Liver (tissue), 9 donors: Measurements from ENCODE around the gene RPL29. TPM values are rescaled to one million over a fixed set of nuclear protein-coding genes. Genes with fewer than 3 reads are reported as not detected.

Source experiments
- DNase-seq: peaks from one replicate; pipeline ENCODE4 v3.0.0-alpha.2; 2017; ENCODE audit warnings: low spot score
- H3K27ac ChIP-seq, 2 donors: one replicate each; pipeline ENCODE4 v1.7.0; 2013; ENCODE audit warnings: inconsistent platforms in 2 of 2, low read length in 2 of 2, control low read depth in 1 of 2, low read depth in 1 of 2, mild to moderate bottlenecking in 1 of 2
- H3K27me3 ChIP-seq, 4 donors: one replicate each; pipeline versions ENCODE4 v1.6.1 to v1.7.0; 2013; ENCODE audit warnings: low read length in 3 of 4, inconsistent platforms in 1 of 4, mild to moderate bottlenecking in 1 of 4, moderate library complexity in 1 of 4; ENCODE audit not compliant: control insufficient read depth in 4 of 4, insufficient read depth in 4 of 4
- H3K36me3 ChIP-seq, 4 donors: one replicate each; pipeline versions ENCODE4 v1.6.1 to v1.7.0; 2013; ENCODE audit warnings: low read length in 3 of 4, mild to moderate bottlenecking in 3 of 4, low read depth in 1 of 4, moderate library complexity in 1 of 4; ENCODE audit not compliant: control insufficient read depth in 4 of 4, insufficient read depth in 3 of 4
- H3K4me1 ChIP-seq, 4 donors: one replicate each; pipeline versions ENCODE4 v1.6.1 to v1.7.0; 2013; ENCODE audit warnings: low read length in 3 of 4, mild to moderate bottlenecking in 3 of 4, moderate library complexity in 1 of 4; ENCODE audit not compliant: control insufficient read depth in 4 of 4, insufficient read depth in 4 of 4
- H3K4me3 ChIP-seq, 3 donors: one replicate each; pipeline versions ENCODE4 v1.6.1 to v1.7.0; 2013; ENCODE audit warnings: low read length in 3 of 3, control low read depth in 1 of 3, low read depth in 1 of 3, mild to moderate bottlenecking in 1 of 3
- H3K9ac ChIP-seq, 2 donors: one replicate each; pipeline ENCODE4 v1.7.0; 2013; ENCODE audit warnings: low read length in 2 of 2, mild to moderate bottlenecking in 2 of 2, moderate library complexity in 2 of 2, control low read depth in 1 of 2, low read depth in 1 of 2
- H3K9me3 ChIP-seq, 4 donors: one replicate each; pipeline versions ENCODE4 v1.6.1 to v1.7.0; 2013; ENCODE audit warnings: low read length in 3 of 4; ENCODE audit not compliant: control insufficient read depth in 4 of 4
- EGR1 ChIP-seq, 2 donors: IDR thresholded peaks; 2 replicates each; pipeline ENCODE4 v1.6.1; 2016 to 2018; ENCODE audit warnings: antibody characterized with exemption in 2 of 2, low read depth in 2 of 2
- FOXA1 ChIP-seq: IDR thresholded peaks from 2 replicates; pipeline ENCODE4 v1.6.1; 2016; ENCODE audit warnings: antibody characterized with exemption
- FOXA2 ChIP-seq: IDR thresholded peaks from 2 replicates; pipeline ENCODE4 v1.6.1; 2016; ENCODE audit warnings: antibody characterized with exemption
- GABPA ChIP-seq, 2 donors: IDR thresholded peaks in 1 of 2; conservative IDR thresholded peaks in 1 of 2; 2 replicates each; pipeline ENCODE4 v1.6.1; 2016; ENCODE audit warnings: antibody characterized with exemption in 2 of 2, mild to moderate bottlenecking in 1 of 2, moderate library complexity in 1 of 2
- HNF4A ChIP-seq, 2 donors: conservative IDR thresholded peaks; 2 replicates each; pipeline ENCODE4 v1.6.1; 2016; ENCODE audit warnings: antibody characterized with exemption in 2 of 2, mild to moderate bottlenecking in 2 of 2
- HNF4G ChIP-seq: IDR thresholded peaks from 2 replicates; pipeline ENCODE4 v1.6.1; 2016; ENCODE audit warnings: antibody characterized with exemption
- JUND ChIP-seq, 2 donors: IDR thresholded peaks; 2 replicates each; pipeline ENCODE4 v1.6.1; 2016; ENCODE audit warnings: antibody characterized with exemption in 2 of 2
- MAX ChIP-seq: IDR thresholded peaks from 2 replicates; pipeline ENCODE4 v1.6.1; 2016; ENCODE audit warnings: antibody characterized with exemption
- NR2F2 ChIP-seq: IDR thresholded peaks from 2 replicates; pipeline ENCODE4 v1.6.1; 2016; ENCODE audit warnings: antibody characterized with exemption
- RAD21 ChIP-seq, 2 donors: IDR thresholded peaks; 2 replicates each; pipeline ENCODE4 v1.6.1; 2016; ENCODE audit warnings: antibody characterized with exemption in 2 of 2, mild to moderate bottlenecking in 2 of 2
- RXRA ChIP-seq, 2 donors: IDR thresholded peaks; 2 replicates each; pipeline ENCODE4 v1.6.1; 2017 to 2018; ENCODE audit warnings: antibody characterized with exemption in 2 of 2, mild to moderate bottlenecking in 1 of 2
- SP1 ChIP-seq: IDR thresholded peaks from 2 replicates; pipeline ENCODE4 v1.6.1; 2018; ENCODE audit warnings: antibody characterized with exemption, mild to moderate bottlenecking
- TAF1 ChIP-seq: conservative IDR thresholded peaks from 2 replicates; pipeline ENCODE4 v1.6.1; 2016; ENCODE audit warnings: antibody characterized with exemption, mild to moderate bottlenecking
- WGBS: extraction: QIAGEN DNeasy Blood & Tissue Kit; methylation state at CpG from one replicate; pipeline ENCODE4 v1.1.7; 2013; 5-methylcytosine and 5-hydroxymethylcytosine counted together
- polyA plus RNA-seq, 2 donors: library from polyadenylated mRNA; stranded (reverse) in 1 of 2; unstranded in 1 of 2; fragments of 200-250 nt in 1 of 2; fragments of >200 nt in 1 of 2; fragmentation: Nextera tagmentation in 1 of 2; extraction: Ambion mirVana in 1 of 2; gene quantifications; one replicate each; pipeline versions ENCODE4 v1.2.1 to v1.2.3, GENCODE V29; 2013 to 2015
- total RNA-seq, 2 donors: library from RNA; depleted of rRNA; stranded (reverse); fragments of >200 nt; gene quantifications; one replicate each; pipeline ENCODE4 v1.2.3, GENCODE V29; 2014
- TF ChIP-seq, protein P1 (sequence below): IDR thresholded peaks from 2 replicates; pipeline ENCODE4 v1.6.1; 2016; ENCODE audit warnings: antibody characterized with exemption, mild to moderate bottlenecking
- TF ChIP-seq, protein P2 (sequence below): IDR thresholded peaks from 2 replicates; pipeline ENCODE4 v1.6.1; 2016; ENCODE audit warnings: antibody characterized with exemption
- TF ChIP-seq, protein P3 (sequence below): IDR thresholded peaks from 2 replicates; pipeline ENCODE4 v1.6.1; 2016; ENCODE audit warnings: antibody characterized with exemption
- TF ChIP-seq, protein P4 (sequence below): fragments of 150-350 bp; IDR thresholded peaks from 2 replicates; pipeline ENCODE4 v1.5.1; 2017; ENCODE audit warnings: improper control_type of control experiment, low read depth, low read length; ENCODE audit not compliant: missing input control
- donor health status: healthy.
- donor health status: healthy.
- donor health status: healthy.
- donor health status: healthy.
- donor health status: healthy.

Gene RPL29
- total and polyA plus RNA-seq, 4 donors = 292 to 789 (median 388) TPM

- peaks cover 0 to 19% (median 10%) of the 10 kb centered on the region in 4 donors for H3K4me1 ChIP-seq
These were observed 33.8 kb downstream of the RPL29 start for GRCh38 chr3:51961602-51962569.

More at GRCh38 chr3:51961602-51962569, 33.8 kb downstream of the RPL29 start:
- 79% methylated on average over 9 of the region's 9 CpGs for WGBS
- no peak overlapping the region for H3K27ac ChIP-seq
- no peaks in the 10 kb centered on the region for H3K27me3 ChIP-seq
- DNase-seq = no peak
- H3K9me3 ChIP-seq = no peaks in the 10 kb centered on the region
- TF ChIP-seq HNF4G = no peak
- TF ChIP-seq HNF4A (conservative IDR thresholded peaks at IDR 0.05) = no peak
- no peak for TF ChIP-seq FOXA2
- no peak for TF ChIP-seq FOXA1
- TF ChIP-seq, protein P1, sequence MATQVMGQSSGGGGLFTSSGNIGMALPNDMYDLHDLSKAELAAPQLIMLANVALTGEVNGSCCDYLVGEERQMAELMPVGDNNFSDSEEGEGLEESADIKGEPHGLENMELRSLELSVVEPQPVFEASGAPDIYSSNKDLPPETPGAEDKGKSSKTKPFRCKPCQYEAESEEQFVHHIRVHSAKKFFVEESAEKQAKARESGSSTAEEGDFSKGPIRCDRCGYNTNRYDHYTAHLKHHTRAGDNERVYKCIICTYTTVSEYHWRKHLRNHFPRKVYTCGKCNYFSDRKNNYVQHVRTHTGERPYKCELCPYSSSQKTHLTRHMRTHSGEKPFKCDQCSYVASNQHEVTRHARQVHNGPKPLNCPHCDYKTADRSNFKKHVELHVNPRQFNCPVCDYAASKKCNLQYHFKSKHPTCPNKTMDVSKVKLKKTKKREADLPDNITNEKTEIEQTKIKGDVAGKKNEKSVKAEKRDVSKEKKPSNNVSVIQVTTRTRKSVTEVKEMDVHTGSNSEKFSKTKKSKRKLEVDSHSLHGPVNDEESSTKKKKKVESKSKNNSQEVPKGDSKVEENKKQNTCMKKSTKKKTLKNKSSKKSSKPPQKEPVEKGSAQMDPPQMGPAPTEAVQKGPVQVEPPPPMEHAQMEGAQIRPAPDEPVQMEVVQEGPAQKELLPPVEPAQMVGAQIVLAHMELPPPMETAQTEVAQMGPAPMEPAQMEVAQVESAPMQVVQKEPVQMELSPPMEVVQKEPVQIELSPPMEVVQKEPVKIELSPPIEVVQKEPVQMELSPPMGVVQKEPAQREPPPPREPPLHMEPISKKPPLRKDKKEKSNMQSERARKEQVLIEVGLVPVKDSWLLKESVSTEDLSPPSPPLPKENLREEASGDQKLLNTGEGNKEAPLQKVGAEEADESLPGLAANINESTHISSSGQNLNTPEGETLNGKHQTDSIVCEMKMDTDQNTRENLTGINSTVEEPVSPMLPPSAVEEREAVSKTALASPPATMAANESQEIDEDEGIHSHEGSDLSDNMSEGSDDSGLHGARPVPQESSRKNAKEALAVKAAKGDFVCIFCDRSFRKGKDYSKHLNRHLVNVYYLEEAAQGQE = no peak
- TF ChIP-seq, protein P2, sequence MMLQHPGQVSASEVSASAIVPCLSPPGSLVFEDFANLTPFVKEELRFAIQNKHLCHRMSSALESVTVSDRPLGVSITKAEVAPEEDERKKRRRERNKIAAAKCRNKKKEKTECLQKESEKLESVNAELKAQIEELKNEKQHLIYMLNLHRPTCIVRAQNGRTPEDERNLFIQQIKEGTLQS = no peak
- no peak for TF ChIP-seq MAX
- TF ChIP-seq, protein P3, sequence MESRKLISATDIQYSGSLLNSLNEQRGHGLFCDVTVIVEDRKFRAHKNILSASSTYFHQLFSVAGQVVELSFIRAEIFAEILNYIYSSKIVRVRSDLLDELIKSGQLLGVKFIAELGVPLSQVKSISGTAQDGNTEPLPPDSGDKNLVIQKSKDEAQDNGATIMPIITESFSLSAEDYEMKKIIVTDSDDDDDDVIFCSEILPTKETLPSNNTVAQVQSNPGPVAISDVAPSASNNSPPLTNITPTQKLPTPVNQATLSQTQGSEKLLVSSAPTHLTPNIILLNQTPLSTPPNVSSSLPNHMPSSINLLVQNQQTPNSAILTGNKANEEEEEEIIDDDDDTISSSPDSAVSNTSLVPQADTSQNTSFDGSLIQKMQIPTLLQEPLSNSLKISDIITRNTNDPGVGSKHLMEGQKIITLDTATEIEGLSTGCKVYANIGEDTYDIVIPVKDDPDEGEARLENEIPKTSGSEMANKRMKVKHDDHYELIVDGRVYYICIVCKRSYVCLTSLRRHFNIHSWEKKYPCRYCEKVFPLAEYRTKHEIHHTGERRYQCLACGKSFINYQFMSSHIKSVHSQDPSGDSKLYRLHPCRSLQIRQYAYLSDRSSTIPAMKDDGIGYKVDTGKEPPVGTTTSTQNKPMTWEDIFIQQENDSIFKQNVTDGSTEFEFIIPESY = no peak
- no peak for TF ChIP-seq JUND (IDR thresholded peaks at IDR 0.05)
- TF ChIP-seq, protein P4, sequence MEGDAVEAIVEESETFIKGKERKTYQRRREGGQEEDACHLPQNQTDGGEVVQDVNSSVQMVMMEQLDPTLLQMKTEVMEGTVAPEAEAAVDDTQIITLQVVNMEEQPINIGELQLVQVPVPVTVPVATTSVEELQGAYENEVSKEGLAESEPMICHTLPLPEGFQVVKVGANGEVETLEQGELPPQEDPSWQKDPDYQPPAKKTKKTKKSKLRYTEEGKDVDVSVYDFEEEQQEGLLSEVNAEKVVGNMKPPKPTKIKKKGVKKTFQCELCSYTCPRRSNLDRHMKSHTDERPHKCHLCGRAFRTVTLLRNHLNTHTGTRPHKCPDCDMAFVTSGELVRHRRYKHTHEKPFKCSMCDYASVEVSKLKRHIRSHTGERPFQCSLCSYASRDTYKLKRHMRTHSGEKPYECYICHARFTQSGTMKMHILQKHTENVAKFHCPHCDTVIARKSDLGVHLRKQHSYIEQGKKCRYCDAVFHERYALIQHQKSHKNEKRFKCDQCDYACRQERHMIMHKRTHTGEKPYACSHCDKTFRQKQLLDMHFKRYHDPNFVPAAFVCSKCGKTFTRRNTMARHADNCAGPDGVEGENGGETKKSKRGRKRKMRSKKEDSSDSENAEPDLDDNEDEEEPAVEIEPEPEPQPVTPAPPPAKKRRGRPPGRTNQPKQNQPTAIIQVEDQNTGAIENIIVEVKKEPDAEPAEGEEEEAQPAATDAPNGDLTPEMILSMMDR = no peak
- TF ChIP-seq SP1 = no peak
- TF ChIP-seq NR2F2 = no peak
- no peak for TF ChIP-seq RXRA (IDR thresholded peaks at IDR 0.05)
- no peak for TF ChIP-seq TAF1
- TF ChIP-seq EGR1 (IDR thresholded peaks at IDR 0.05; ENCODE audit: low read depth in 2 of 2) = no peak
- no peak for TF ChIP-seq GABPA (IDR thresholded peaks at IDR 0.05 in 1 of 2, conservative IDR thresholded peaks at IDR 0.05 in 1 of 2)
- no peak for TF ChIP-seq RAD21 (IDR thresholded peaks at IDR 0.05)
- no peak overlapping the region for H3K4me3 ChIP-seq
- no peak overlapping the region for H3K9ac ChIP-seq
- peaks cover 0 to 2% (median 0%) of the 10 kb centered on the region in 4 donors for H3K36me3 ChIP-seq
